ENCODE measurements around the gene HDAC4.

- TF ChIP-seq CTCF (IDR thresholded peaks at IDR 0.05), result no peak
- TF ChIP-seq EP300 (IDR thresholded peaks at IDR 0.05), result no peak
- TF ChIP-seq POLR2AphosphoS5 (IDR thresholded peaks at IDR 0.05), result no peak
Observed at GRCh38 chr2:239222706-239223309, 178.0 kb downstream of the HDAC4 start.
